Neural cell (in vitro differentiated cells): ENCODE data around the gene EP400. TPM values are rescaled to one million over a fixed set of nuclear protein-coding genes. Genes with fewer than 3 reads are reported as not detected.

Experiments
- H2AFZ ChIP-seq: fragments of 200-600, 300-800 bp; sonication (generic), shearing (Covaris generic); 2 replicates; pipeline ENCODE4 v1.6.0; 2014; ENCODE audit warnings: low read depth, mild to moderate bottlenecking, antibody characterized with exemption, low read length, moderate library complexity
- H3F3A ChIP-seq: fragments of 200-600 bp; shearing (Covaris generic); 2 replicates; pipeline ENCODE4 v1.6.1; 2016; ENCODE audit warnings: mild to moderate bottlenecking, moderate library complexity, mixed read lengths, antibody characterized with exemption, low read length; ENCODE audit not compliant: insufficient read depth, poor library complexity, severe bottlenecking
- H3K27ac ChIP-seq: fragments of 200-600, 300-800 bp; sonication (generic), shearing (Covaris generic); 2 replicates; pipeline ENCODE4 v1.5.1; 2014; ENCODE audit warnings: mild to moderate bottlenecking, low read length, moderate library complexity
- H3K27me3 ChIP-seq: fragments of 300-800, 200-600 bp; sonication (generic), shearing (Covaris generic); 2 replicates; pipeline ENCODE4 v1.6.0; 2014; ENCODE audit warnings: mild to moderate bottlenecking, low read depth, low read length, moderate library complexity; ENCODE audit not compliant: insufficient read depth
- H3K36me3 ChIP-seq: fragments of 300-800, 200-600 bp; sonication (generic), shearing (Covaris generic); 2 replicates; pipeline ENCODE4 v1.5.1; 2014; ENCODE audit warnings: mild to moderate bottlenecking, antibody characterized with exemption, low read length, moderate library complexity; ENCODE audit not compliant: insufficient read depth
- H3K4me2 ChIP-seq: fragments of 300-800, 200-600 bp; sonication (generic), shearing (Covaris generic); 2 replicates; pipeline ENCODE4 v1.6.0; 2014; ENCODE audit warnings: mild to moderate bottlenecking, low read length
- H3K4me3 ChIP-seq: fragments of 300-800, 200-600 bp; sonication (generic), shearing (Covaris generic); 2 replicates; pipeline ENCODE4 v1.5.1; 2014; ENCODE audit warnings: mild to moderate bottlenecking, low read length, moderate library complexity
- H3K79me2 ChIP-seq: fragments of 200-600 bp; shearing (Covaris generic); replicated peaks from 2 replicates; pipeline ENCODE4 v1.6.0; 2014; ENCODE audit warnings: mild to moderate bottlenecking, low read length, moderate library complexity; ENCODE audit not compliant: insufficient read depth
- H3K9ac ChIP-seq: fragments of 300-800, 200-600 bp; sonication (generic), shearing (Covaris generic); 2 replicates; pipeline ENCODE4 v1.6.1; 2016; ENCODE audit warnings: mild to moderate bottlenecking, low read length, mixed read lengths
- H3K9me2 ChIP-seq: fragments of 200-600 bp; shearing (Covaris generic); 2 replicates; pipeline ENCODE4 v1.6.1; 2016; ENCODE audit warnings: mild to moderate bottlenecking, low read length, mixed read lengths; ENCODE audit not compliant: insufficient read depth
- H3K9me3 ChIP-seq: fragments of 200-600, 300-800 bp; sonication (generic), shearing (Covaris generic); 2 replicates; pipeline ENCODE4 v1.6.1; 2016; ENCODE audit warnings: mild to moderate bottlenecking, mixed run types, low read length, moderate library complexity, mixed read lengths
- H4K20me1 ChIP-seq: fragments of 200-600 bp; shearing (Covaris generic); 2 replicates; pipeline ENCODE4 v1.6.1; 2016; ENCODE audit warnings: mild to moderate bottlenecking, mixed run types; ENCODE audit not compliant: insufficient read depth
- CTCF ChIP-seq: fragments of 450-650 bp; IDR thresholded peaks from 2 replicates; pipeline ENCODE4 v1.5.1; 2014; ENCODE audit warnings: antibody characterized with exemption, mild to moderate bottlenecking, moderate library complexity; ENCODE audit not compliant: poor library complexity, severe bottlenecking
- EP300 ChIP-seq: fragments of 450-650 bp; conservative IDR thresholded peaks from 2 replicates; pipeline ENCODE4 v1.6.1; 2014; ENCODE audit warnings: antibody characterized with exemption, mild to moderate bottlenecking, moderate library complexity; ENCODE audit not compliant: poor library complexity, severe bottlenecking
- EZH2 ChIP-seq: fragments of 200-600, 300-800 bp; shearing (Covaris generic), sonication (generic); IDR thresholded peaks from 2 replicates; pipeline ENCODE4 v1.6.1; 2014; ENCODE audit warnings: antibody characterized with exemption, low read length, borderline replicate concordance, mild to moderate bottlenecking; ENCODE audit not compliant: insufficient read depth, poor library complexity, severe bottlenecking
- MXI1 ChIP-seq: fragments of 450-650 bp; conservative IDR thresholded peaks from 2 replicates; pipeline ENCODE4 v1.6.1; 2014; ENCODE audit warnings: antibody characterized with exemption, mild to moderate bottlenecking; ENCODE audit not compliant: poor library complexity, severe bottlenecking
- POLR2AphosphoS5 ChIP-seq: IDR thresholded peaks from 2 replicates; pipeline ENCODE4 v1.6.1; 2012
- RAD21 ChIP-seq: fragments of 450-650 bp; conservative IDR thresholded peaks from 2 replicates; pipeline ENCODE4 v1.6.1; 2014; ENCODE audit warnings: antibody characterized with exemption, mild to moderate bottlenecking, moderate library complexity
- REST ChIP-seq: IDR thresholded peaks from 2 replicates; pipeline ENCODE4 v1.6.1; 2012; ENCODE audit warnings: borderline replicate concordance
- SMC3 ChIP-seq: fragments of 450-650 bp; conservative IDR thresholded peaks from 2 replicates; pipeline ENCODE4 v1.6.1; 2014; ENCODE audit warnings: antibody characterized with exemption, mild to moderate bottlenecking, moderate library complexity; ENCODE audit not compliant: poor library complexity
- TAF1 ChIP-seq: IDR thresholded peaks from 2 replicates; pipeline ENCODE4 v1.6.1; 2012; ENCODE audit warnings: low read depth
- polyA plus RNA-seq: library from polyadenylated mRNA; depleted of rRNA; stranded (reverse); fragments of >200 nt; gene quantifications from 2 replicates; pipeline ENCODE4 v1.2.3, GENCODE V29; 2014

Gene EP400
- polyA plus RNA-seq, 1 donor from 2014 or later, result 19.4 TPM

GRCh38 chr12:131939007-131939406, 10.7 kb upstream of the EP400 start:
- no peak overlapping the region for H3K9ac ChIP-seq
- no peaks in the 10 kb centered on the region for H3K9me2 ChIP-seq
- no peaks in the 10 kb centered on the region for H4K20me1 ChIP-seq
- H3F3A ChIP-seq, result no peaks in the 10 kb centered on the region
- H3K36me3 ChIP-seq, result no peaks in the 10 kb centered on the region
- no peak overlapping the region for H2AFZ ChIP-seq
- H3K4me2 ChIP-seq, result no peak overlapping the region
- no peaks in the 10 kb centered on the region for H3K27me3 ChIP-seq
- no peak overlapping the region for H3K27ac ChIP-seq
- H3K9me3 ChIP-seq, result no peaks in the 10 kb centered on the region
- TF ChIP-seq EZH2 (no peak), POLR2AphosphoS5 (no peak), RAD21 (no peak), CTCF (no peak), MXI1 (no peak)
- no peaks in the 10 kb centered on the region for H3K79me2 ChIP-seq
- H3K4me3 ChIP-seq, result no peak overlapping the region

- Histone ChIP-seq H3K9ac (no peak overlapping the region), H3K4me3 (no peak overlapping the region), H3K27ac (no peak overlapping the region), H4K20me1 (no peaks in the 10 kb centered on the region), H3K9me3 (no peaks in the 10 kb centered on the region), H3K4me2 (no peak overlapping the region), H3K79me2 (no peaks in the 10 kb centered on the region), H3K36me3 (no peaks in the 10 kb centered on the region), H3K9me2 (no peaks in the 10 kb centered on the region), H2AFZ (no peak overlapping the region), H3F3A (no peaks in the 10 kb centered on the region), H3K27me3 (no peaks in the 10 kb centered on the region)
- TF ChIP-seq REST (no peak), TAF1 (no peak), POLR2AphosphoS5 (no peak), MXI1 (no peak), EP300 (no peak), EZH2 (no peak), RAD21 (no peak), CTCF (no peak), SMC3 (no peak)
Observed at GRCh38 chr12:131940141-131940547, 9.6 kb upstream of the EP400 start.
